ENCODE results near the gene PTPRA.

- no peak for TF ChIP-seq CTCF (IDR thresholded peaks at IDR 0.05 in 4 of 5, conservative IDR thresholded peaks at IDR 0.05 in 1 of 5)
- TF ChIP-seq POLR2A (IDR thresholded peaks at IDR 0.05), result no peak
Measured at GRCh38 chr20:2948968-2949367, 75.7 kb downstream of the PTPRA start.

Data from gastrocnemius medialis (tissue), 4 donors.